ENCODE results near the gene SLC25A23. TPM values are rescaled to one million over a fixed set of nuclear protein-coding genes. Genes with fewer than 3 reads are reported as not detected.
A peak's percentile ranks its signal among the peaks of the same experiment; 100 is the strongest.

The SLC25A23 gene
- total RNA-seq, 1 experiment from 2014 or later = 67.6 TPM

Small RNA genes within 50 kb of the gene (microRNA-seq; reads per million reads assigned to microRNA genes)
- gene MIR3940 (13.4 reads per million, percentile 38 among the genes with 10 or more reads in this experiment), gene MIR6790 (not detected)

Other genes with a start within 250 kb of the SLC25A23 start
- gene MLLT1, start 179.8 kb downstream of the SLC25A23 start, total RNA-seq (2022) = 45.8 and 49.8 TPM in 2 replicates
- gene ACER1, start 126.2 kb downstream of the SLC25A23 start, total RNA-seq (2022) = not detected in 2 replicates
- 50.4 and 53.4 TPM in 2 replicates for gene CLPP, start 98.3 kb downstream of the SLC25A23 start, total RNA-seq (2022)
- gene ALKBH7, start 87.0 kb downstream of the SLC25A23 start, total RNA-seq (2022) = 25.9 and 27.2 TPM in 2 replicates
- 1.7 and 2.4 TPM in 2 replicates for gene PSPN, start 83.9 kb downstream of the SLC25A23 start, total RNA-seq (2022)
- gene GTF2F1, start 66.6 kb downstream of the SLC25A23 start, total RNA-seq (2022) = 39.2 and 40.9 TPM in 2 replicates
- 297 and 307 TPM in 2 replicates for gene KHSRP, start 35.0 kb downstream of the SLC25A23 start, total RNA-seq (2022)
- 1.4 and 2.9 TPM in 2 replicates for gene SLC25A41, start 26.0 kb downstream of the SLC25A23 start, total RNA-seq (2022)
- gene CRB3, start 4.5 kb upstream of the SLC25A23 start, total RNA-seq (2022) = 45.6 and 47.6 TPM in 2 replicates
- gene DENND1C, start 22.0 kb upstream of the SLC25A23 start, total RNA-seq (2022) = not detected in 2 replicates
- 1.4 and 1.5 TPM in 2 replicates for gene TUBB4A, start 42.5 kb upstream of the SLC25A23 start, total RNA-seq (2022)
- 0.92 and 1.6 TPM in 2 replicates for gene TNFSF9, start 71.2 kb upstream of the SLC25A23 start, total RNA-seq (2022)
- gene CD70, start 131.4 kb upstream of the SLC25A23 start, total RNA-seq (2022) = 0.68 TPM in 1 of 2 replicates, not detected in the other
- gene TNFSF14, start 210.4 kb upstream of the SLC25A23 start, total RNA-seq (2022) = 4.3 TPM in 2 replicates

Data from Calu3 (cell line).